ENCODE data around the gene SETD7.

DNA sequence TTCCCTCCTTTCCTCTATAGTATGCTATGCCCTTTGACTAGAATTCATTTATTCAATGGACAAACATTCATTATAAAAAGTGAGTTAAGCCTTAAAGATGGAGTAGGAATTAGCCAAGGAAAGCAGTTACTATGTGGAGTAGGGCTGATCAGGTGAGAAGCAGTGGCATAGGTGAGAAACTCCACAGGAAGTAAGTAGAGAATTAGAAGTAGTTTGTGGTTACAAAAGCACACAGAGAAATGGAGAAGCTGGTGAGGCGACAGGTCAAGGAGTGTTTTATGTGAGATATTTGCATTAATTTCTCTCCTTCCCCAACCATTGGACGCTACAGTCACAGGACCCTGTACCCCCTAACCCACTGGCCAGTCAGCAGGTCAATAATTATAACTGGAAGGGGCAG is 30.6 kb downstream of the SETD7 start:
- no peak for TF ChIP-seq CTCF (IDR thresholded peaks at IDR 0.05)
- TF ChIP-seq POLR2A (IDR thresholded peaks at IDR 0.05): no peak

All from Peyer's patch (tissue), 4 donors.